ENCODE measurements around the gene GK2. TPM values are rescaled to one million over a fixed set of nuclear protein-coding genes. Genes with fewer than 3 reads are reported as not detected.

Gene GK2
- total and polyA plus RNA-seq, 9 of the 15 experiments (the other 6 are each of a cell fraction or from before 2014, with no cell fraction given) = 0.07 TPM; not detected in 8

- Histone ChIP-seq H4K20me1 (replicated peaks; ENCODE audit: control insufficient read depth, insufficient read depth, low read length) (no peaks in the 10 kb centered on the region), H3K4me2 (ENCODE audit: insufficient read depth, low read length) (no peak overlapping the region), H3K9me3 (replicated peaks; ENCODE audit: control insufficient read depth, insufficient read depth, low read depth, low read length) (no peaks in the 10 kb centered on the region), H3K27me3 (ENCODE audit: control insufficient read depth in 2 of 2, insufficient read depth in 2 of 2, low read length in 2 of 2) (no peaks in the 10 kb centered on the region), H3K9me1 (ENCODE audit: control insufficient read depth, insufficient read depth, low read length) (no peaks in the 10 kb centered on the region), H3K4me1 (replicated peaks in 1 of 2; ENCODE audit: control insufficient read depth in 2 of 2, insufficient read depth in 2 of 2, low read length in 2 of 2) (no peaks in the 10 kb centered on the region), H3K36me3 (ENCODE audit: control insufficient read depth, insufficient read depth, low read length) (no peaks in the 10 kb centered on the region), H3K27ac (ENCODE audit: extremely low read depth, low read depth, low read length) (no peak overlapping the region), H3K79me2 (ENCODE audit: control insufficient read depth, insufficient read depth, low read length) (no peaks in the 10 kb centered on the region), H3K9ac (ENCODE audit: insufficient read depth in 1 of 2, low read depth in 2 of 2, low read length in 2 of 2) (no peak overlapping the region), H3K4me3 (no peak overlapping the region), H2AFZ (ENCODE audit: low read depth, low read length) (no peak overlapping the region)
- in situ Hi-C loops (cut with MboI) (no loop called here), intact Hi-C loops (cut with micrococcal nuclease) (no loop called here)
- CTCF ChIA-PET (ENCODE audit: low intra/inter-chr PET ratio) = no interaction called here
- ATAC-seq (no peak), FAIRE-seq (no peak), DNase-seq (ENCODE audit: extremely low read depth in 1 of 4, low spot score in 3 of 4) (no peak)
- 0% methylated on average over 1 of the region's 1 CpG for WGBS (ENCODE audit: insufficient coverage, low coverage, missing lambda C conversion rate)
- TF ChIP-seq RBBP5 (IDR thresholded peaks at IDR 0.05; ENCODE audit: borderline replicate concordance, insufficient read depth, low read length, poor library complexity, severe bottlenecking) = no peak
- TF ChIP-seq ZNF444 (CRISPR knock-in tag; IDR thresholded peaks at IDR 0.05) = no peak
- TF ChIP-seq BRD9 (IDR thresholded peaks at IDR 0.05; ENCODE audit: low read depth, partially characterized antibody) = no peak
- TF ChIP-seq CBFA2T3 (IDR thresholded peaks at IDR 0.05) = no peak
- no peak for TF ChIP-seq HDAC1 (IDR thresholded peaks at IDR 0.05)
- no peak for TF ChIP-seq ZNF395 (CRISPR knock-in tag; IDR thresholded peaks at IDR 0.05)
- BruUV-seq (replicated peaks) = no TSS peak
- POLR2A ChIA-PET = interaction anchor here (0.6 kb wide), 1 partner anchor 10 kb away, joined by 3 read pairs; no protein-coding TSS in a partner anchor
Measured at GRCh38 chr4:79358438-79358837, 49.6 kb downstream of the GK2 start.
